ENCODE data around the gene ZDHHC14. TPM values are rescaled to one million over a fixed set of nuclear protein-coding genes. Genes with fewer than 3 reads are reported as not detected.
"Not testable (repeated sequence)": the region's sequence is repeated elsewhere in the genome, so short reads cannot be mapped to it uniquely, and the experiment has no call there.

ZDHHC14 gene
- total RNA-seq, 1 donor: 1.6 TPM

- Histone ChIP-seq H3K9me3 (ENCODE audit: low read depth, low read length) (no peaks in the 10 kb centered on the region), H3K27me3 (ENCODE audit: insufficient read depth, low read length) (no peaks in the 10 kb centered on the region), H3K4me3 (ENCODE audit: low read length) (no peak overlapping the region), H3K4me1 (ENCODE audit: insufficient read depth, low read length) (peaks cover 9% of the 10 kb centered on the region)
Measured at GRCh38 chr6:157454762-157455714, 74.0 kb downstream of the ZDHHC14 start.

GRCh38 chr6:157455731-157456523 lies 74.9 kb downstream of the ZDHHC14 start:
- no peaks in the 10 kb centered on the region for H3K27me3 ChIP-seq (ENCODE audit: insufficient read depth, low read length)
- no peak overlapping the region for H3K4me3 ChIP-seq (ENCODE audit: low read length)
- H3K9me3 ChIP-seq (ENCODE audit: low read depth, low read length): no peaks in the 10 kb centered on the region
- peaks cover 15% of the 10 kb centered on the region for H3K4me1 ChIP-seq (ENCODE audit: insufficient read depth, low read length)

GRCh38 chr6:157456524-157456829 lies 75.5 kb downstream of the ZDHHC14 start:
- Histone ChIP-seq H3K9me3 (ENCODE audit: low read depth, low read length) (no peaks in the 10 kb centered on the region), H3K4me3 (ENCODE audit: low read length) (no peak overlapping the region), H3K4me1 (ENCODE audit: insufficient read depth, low read length) (peaks cover 20% of the 10 kb centered on the region), H3K27me3 (ENCODE audit: insufficient read depth, low read length) (no peaks in the 10 kb centered on the region)

- H3K4me3 ChIP-seq (ENCODE audit: low read length): no peak overlapping the region
- H3K27me3 ChIP-seq (ENCODE audit: insufficient read depth, low read length): no peaks in the 10 kb centered on the region
- peaks cover 22% of the 10 kb centered on the region for H3K4me1 ChIP-seq (ENCODE audit: insufficient read depth, low read length)
- H3K9me3 ChIP-seq (ENCODE audit: low read depth, low read length): no peaks in the 10 kb centered on the region
Measured at GRCh38 chr6:157457787-157458186, 76.8 kb downstream of the ZDHHC14 start.

- no peaks in the 10 kb centered on the region for H3K27me3 ChIP-seq (ENCODE audit: insufficient read depth, low read length)
- no peaks in the 10 kb centered on the region for H3K9me3 ChIP-seq (ENCODE audit: low read depth, low read length)
- no peak overlapping the region for H3K4me3 ChIP-seq (ENCODE audit: low read length)
- peaks cover 22% of the 10 kb centered on the region for H3K4me1 ChIP-seq (ENCODE audit: insufficient read depth, low read length)
Measured at GRCh38 chr6:157459327-157459726, 78.3 kb downstream of the ZDHHC14 start.

- Histone ChIP-seq H3K9me3 (ENCODE audit: low read depth, low read length) (no peaks in the 10 kb centered on the region), H3K4me1 (ENCODE audit: insufficient read depth, low read length) (peaks cover 22% of the 10 kb centered on the region), H3K27me3 (ENCODE audit: insufficient read depth, low read length) (no peaks in the 10 kb centered on the region), H3K4me3 (ENCODE audit: low read length) (no peak overlapping the region)
Measured at GRCh38 chr6:157460182-157460999, 79.4 kb downstream of the ZDHHC14 start.

- H3K27me3 ChIP-seq (ENCODE audit: insufficient read depth, low read length): no peaks in the 10 kb centered on the region
- no peak overlapping the region for H3K4me3 ChIP-seq (ENCODE audit: low read length)
- no peaks in the 10 kb centered on the region for H3K9me3 ChIP-seq (ENCODE audit: low read depth, low read length)
- H3K4me1 ChIP-seq (ENCODE audit: insufficient read depth, low read length): peaks cover 19% of the 10 kb centered on the region
Measured at GRCh38 chr6:157461000-157461915, 80.3 kb downstream of the ZDHHC14 start.

- Histone ChIP-seq H3K27me3 (ENCODE audit: insufficient read depth, low read length) (no peaks in the 10 kb centered on the region), H3K9me3 (ENCODE audit: low read depth, low read length) (no peaks in the 10 kb centered on the region), H3K4me1 (ENCODE audit: insufficient read depth, low read length) (peaks cover 14% of the 10 kb centered on the region), H3K4me3 (ENCODE audit: low read length) (no peak overlapping the region)
Measured at GRCh38 chr6:157462956-157463742, 82.2 kb downstream of the ZDHHC14 start.

GRCh38 chr6:157463743-157464135 lies 82.7 kb downstream of the ZDHHC14 start:
- H3K4me3 ChIP-seq (ENCODE audit: low read length); H3K9me3 ChIP-seq (ENCODE audit: low read depth, low read length); H3K27me3 ChIP-seq (ENCODE audit: insufficient read depth, low read length): not testable (repeated sequence)
- peaks cover 14% of the 10 kb centered on the region for H3K4me1 ChIP-seq (ENCODE audit: insufficient read depth, low read length)

GRCh38 chr6:157464653-157465535 lies 83.9 kb downstream of the ZDHHC14 start:
- Histone ChIP-seq H3K27me3 (ENCODE audit: insufficient read depth, low read length) (no peaks in the 10 kb centered on the region), H3K9me3 (ENCODE audit: low read depth, low read length) (no peaks in the 10 kb centered on the region), H3K4me1 (ENCODE audit: insufficient read depth, low read length) (peaks cover 17% of the 10 kb centered on the region), H3K4me3 (ENCODE audit: low read length) (no peak overlapping the region)

GRCh38 chr6:157466342-157466648 lies 85.3 kb downstream of the ZDHHC14 start:
- no peaks in the 10 kb centered on the region for H3K27me3 ChIP-seq (ENCODE audit: insufficient read depth, low read length)
- H3K9me3 ChIP-seq (ENCODE audit: low read depth, low read length): no peaks in the 10 kb centered on the region
- H3K4me3 ChIP-seq (ENCODE audit: low read length): no peak overlapping the region
- H3K4me1 ChIP-seq (ENCODE audit: insufficient read depth, low read length): peaks cover 8% of the 10 kb centered on the region

- not testable (repeated sequence) for H3K4me3 ChIP-seq (ENCODE audit: low read length); H3K9me3 ChIP-seq (ENCODE audit: low read depth, low read length); H3K4me1 ChIP-seq (ENCODE audit: insufficient read depth, low read length); H3K27me3 ChIP-seq (ENCODE audit: insufficient read depth, low read length)
Measured at GRCh38 chr6:157467339-157467738, 86.3 kb downstream of the ZDHHC14 start.

- Histone ChIP-seq H3K27me3 (ENCODE audit: insufficient read depth, low read length) (no peaks in the 10 kb centered on the region), H3K4me3 (ENCODE audit: low read length) (no peak overlapping the region), H3K4me1 (ENCODE audit: insufficient read depth, low read length) (peaks cover 3% of the 10 kb centered on the region), H3K9me3 (ENCODE audit: low read depth, low read length) (no peaks in the 10 kb centered on the region)
Measured at GRCh38 chr6:157468054-157468453, 87.1 kb downstream of the ZDHHC14 start.
